ENCODE results near the gene FBXL14. TPM values are rescaled to one million over a fixed set of nuclear protein-coding genes. Genes with fewer than 3 reads are reported as not detected.
A peak's percentile ranks its signal among the peaks of the same experiment; 100 is the strongest.
"Not testable (repeated sequence)": the region's sequence is repeated elsewhere in the genome, so short reads cannot be mapped to it uniquely, and the experiment has no call there.

The FBXL14 gene
- total RNA-seq, 2 experiments from 2014 or later, result 27.5 to 28.9 TPM

DNA sequence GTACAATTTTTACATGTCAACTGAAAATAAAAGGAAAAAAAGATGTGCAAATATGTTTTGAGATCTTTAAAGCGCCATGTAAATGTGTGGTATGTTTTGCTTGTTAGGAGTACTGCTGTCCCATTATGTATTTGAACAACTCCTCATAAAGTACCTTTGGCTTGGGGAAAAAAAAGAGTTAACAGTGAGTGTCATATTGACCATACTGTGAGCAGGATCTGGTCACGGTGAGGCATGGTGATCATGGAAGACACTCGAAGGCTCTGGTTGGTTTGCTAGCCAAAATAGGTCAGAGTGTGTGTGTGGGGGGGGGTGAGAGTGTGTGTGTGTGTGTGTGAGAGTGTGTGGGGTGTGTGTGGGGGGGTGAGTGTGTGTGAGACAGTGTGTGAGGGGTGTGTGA is 10.1 kb upstream of the FBXL14 start:
- H3K27ac Mint-ChIP-seq, result no peak overlapping the region
- no peaks in the 10 kb centered on the region for H3K9me3 Mint-ChIP-seq (ENCODE audit: insufficient read depth)
- ATAC-seq (no peak), DNase-seq (no peak)
- H3K36me3 Mint-ChIP-seq (ENCODE audit: low read depth), result no peaks in the 10 kb centered on the region
- CTCF ChIA-PET, result interaction anchor here (0.6 to 5.2 kb wide), 20 partner anchors 8 to 496 kb away, joined by 3 to 56 read pairs (median 4); partner anchors contain the start of gene FBXL14
- H3K4me1 Mint-ChIP-seq (ENCODE audit: low read depth), result peaks cover 45% of the 10 kb centered on the region
- POLR2A ChIA-PET, result interaction anchor here (3.7 kb wide), 1 partner anchor 11 kb away, joined by 39 read pairs; the partner anchor contains the start of gene FBXL14
- no peak overlapping the region for H3K4me3 Mint-ChIP-seq
- H3K27me3 Mint-ChIP-seq (ENCODE audit: low read depth), result peaks cover 6% of the 10 kb centered on the region

DNA sequence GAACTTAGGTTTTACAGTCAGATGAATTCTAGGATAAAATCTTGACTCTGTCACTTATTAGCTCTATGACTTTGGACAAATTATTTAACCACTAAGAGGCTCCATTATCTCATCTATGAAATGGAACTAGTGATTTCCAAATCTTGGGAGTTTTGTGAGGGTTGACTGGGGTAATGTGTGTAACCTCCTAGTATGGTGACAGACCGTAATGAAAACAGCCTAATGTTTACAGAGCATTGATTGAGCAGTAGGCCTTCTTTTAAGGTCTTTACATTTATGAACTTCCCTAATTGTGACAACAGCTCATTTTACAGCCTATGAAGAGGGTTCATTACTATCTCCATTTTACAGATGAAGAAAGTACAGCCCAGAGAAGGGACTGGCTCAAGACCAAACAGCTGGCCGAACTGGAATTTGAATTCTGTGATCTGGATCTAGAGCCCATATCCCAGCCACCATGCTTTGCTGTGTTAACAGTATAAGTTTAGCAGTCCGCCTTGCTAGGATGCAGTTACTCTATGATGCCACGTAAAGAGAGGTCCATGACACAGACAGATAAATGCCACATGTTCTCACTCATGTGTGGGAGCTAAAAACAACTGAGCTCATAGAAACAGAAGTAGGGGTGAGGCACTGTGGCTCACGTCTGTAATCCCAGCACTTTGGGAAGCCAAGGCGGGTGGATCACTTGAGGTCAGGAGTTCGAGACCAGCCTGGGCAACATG is 9.1 kb upstream of the FBXL14 start:
- Mint-ChIP-seq H3K4me1 (ENCODE audit: low read depth) (peaks cover 44% of the 10 kb centered on the region), H3K27ac (peak overlapping the region; percentile 69), H3K27me3 (ENCODE audit: low read depth) (peaks cover 3% of the 10 kb centered on the region), H3K9me3 (ENCODE audit: insufficient read depth) (no peaks in the 10 kb centered on the region), H3K36me3 (ENCODE audit: low read depth) (no peaks in the 10 kb centered on the region), H3K4me3 (no peak overlapping the region)
- CTCF ChIA-PET, result interaction anchor here (1.0 to 5.2 kb wide), 7 partner anchors 9 to 654 kb away, joined by 3 to 56 read pairs (median 6); partner anchors contain the start of gene RAD52
- POLR2A ChIA-PET, result interaction anchor here (3.7 kb wide), 1 partner anchor 10 kb away, joined by 39 read pairs; the partner anchor contains the start of gene FBXL14
- ATAC-seq (no peak), DNase-seq (no peak)

DNA sequence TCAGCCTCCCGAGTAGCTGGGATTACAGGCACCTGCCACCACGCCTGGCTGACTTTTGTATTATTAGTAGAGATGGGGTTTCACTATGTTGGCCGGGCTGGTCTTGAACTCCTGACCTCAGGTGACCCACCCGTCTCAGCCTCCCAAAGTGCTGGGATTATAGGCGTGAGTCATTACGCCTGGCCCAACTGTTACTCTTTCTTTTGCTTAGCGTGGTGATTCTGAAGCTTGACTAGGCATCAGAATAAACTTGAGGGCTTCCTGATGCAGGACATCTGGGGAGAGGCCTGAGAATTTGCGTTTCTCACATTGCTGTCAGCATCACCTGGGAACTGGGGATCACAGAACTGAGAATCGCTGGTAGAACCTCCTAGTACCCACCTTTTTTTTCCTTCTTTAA is 8.3 kb upstream of the FBXL14 start:
- H3K4me1 Mint-ChIP-seq (ENCODE audit: low read depth), result peaks cover 39% of the 10 kb centered on the region
- peak overlapping the region; percentile 90 for H3K27ac Mint-ChIP-seq
- H3K4me3 Mint-ChIP-seq; H3K36me3 Mint-ChIP-seq (ENCODE audit: low read depth); H3K27me3 Mint-ChIP-seq (ENCODE audit: low read depth); ATAC-seq; DNase-seq; H3K9me3 Mint-ChIP-seq (ENCODE audit: insufficient read depth): not testable (repeated sequence)
- ChIA-PET POLR2A (interaction anchor here (0.9 to 3.7 kb wide), 2 partner anchors 9 to 52 kb away, joined by 4 to 39 read pairs; partner anchors contain the start of gene FBXL14), CTCF (interaction anchor here (1.0 to 5.2 kb wide), 9 partner anchors 9 to 653 kb away, joined by 3 to 56 read pairs (median 6); partner anchors contain the start of gene RAD52)

DNA sequence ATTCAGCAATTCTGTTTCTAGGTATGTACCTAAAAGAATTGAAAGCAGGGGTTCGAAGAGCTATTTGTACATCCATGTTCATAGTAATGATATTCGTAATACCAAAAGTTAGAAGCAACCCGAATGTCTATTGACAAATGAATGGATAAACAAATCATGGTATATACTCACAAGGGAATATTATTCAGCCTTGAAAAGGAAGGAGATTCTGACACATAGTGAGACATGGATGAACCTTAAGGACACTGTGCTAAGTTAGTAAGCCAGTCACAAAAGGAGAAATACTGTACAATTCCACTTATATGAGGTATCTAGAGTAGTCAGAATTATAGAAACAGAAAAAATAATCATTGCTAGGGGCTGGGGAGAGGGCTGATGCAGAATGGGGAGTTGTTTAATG is 4.4 kb upstream of the FBXL14 start:
- no peak overlapping the region for H3K4me3 Mint-ChIP-seq
- no peak for DNase-seq
- ChIA-PET POLR2A (no interaction called here), CTCF (interaction anchor here (1.0 kb wide), 1 partner anchor 15 kb away, joined by 6 read pairs; no protein-coding TSS in a partner anchor)
- H3K27me3 Mint-ChIP-seq (ENCODE audit: low read depth), result no peaks in the 10 kb centered on the region
- peaks cover 2% of the 10 kb centered on the region for H3K36me3 Mint-ChIP-seq (ENCODE audit: low read depth)
- no peak for ATAC-seq
- peaks cover 33% of the 10 kb centered on the region for H3K4me1 Mint-ChIP-seq (ENCODE audit: low read depth)
- no peak overlapping the region for H3K27ac Mint-ChIP-seq
- no peaks in the 10 kb centered on the region for H3K9me3 Mint-ChIP-seq (ENCODE audit: insufficient read depth)

DNA sequence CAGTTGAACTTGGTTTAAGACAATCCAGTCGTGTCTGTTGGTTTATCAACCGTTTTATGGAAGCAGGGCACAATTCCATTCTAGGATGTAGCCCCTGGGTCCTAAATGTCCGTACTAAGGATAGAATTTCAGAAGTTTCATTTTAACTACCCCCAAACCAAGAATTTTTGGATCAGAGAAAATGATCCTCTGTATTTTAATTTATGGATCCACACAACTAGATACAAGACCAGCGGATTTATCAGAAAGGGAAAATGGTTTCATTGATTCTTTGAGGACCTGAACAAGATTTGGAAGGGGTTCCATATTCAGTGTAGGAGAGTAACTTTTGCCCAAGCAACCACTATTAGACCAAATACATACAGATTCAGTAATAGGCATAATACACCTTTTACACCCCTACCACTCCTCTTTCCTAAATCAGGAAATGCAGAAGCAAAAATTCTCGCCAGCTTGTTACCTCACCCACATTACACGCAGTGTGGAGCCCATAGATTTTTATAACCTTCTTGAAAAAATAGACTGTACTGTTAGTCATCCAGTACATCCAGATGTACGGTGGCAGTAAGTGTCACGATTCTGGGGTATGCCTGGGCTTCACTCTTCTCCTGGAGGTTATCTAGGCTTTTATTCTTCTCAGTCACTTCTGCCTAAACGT is 1.4 kb upstream of the FBXL14 start:
- H3K27ac Mint-ChIP-seq, result peak overlapping the region; percentile 98
- ChIA-PET POLR2A (no interaction called here), CTCF (no interaction called here)
- ATAC-seq (no peak), DNase-seq (no peak)
- H3K36me3 Mint-ChIP-seq (ENCODE audit: low read depth), result peaks cover 27% of the 10 kb centered on the region
- H3K9me3 Mint-ChIP-seq (ENCODE audit: insufficient read depth), result no peaks in the 10 kb centered on the region
- H3K4me3 Mint-ChIP-seq, result peak overlapping the region; percentile 95
- no peaks in the 10 kb centered on the region for H3K27me3 Mint-ChIP-seq (ENCODE audit: low read depth)
- H3K4me1 Mint-ChIP-seq (ENCODE audit: low read depth), result peaks cover 33% of the 10 kb centered on the region

DNA sequence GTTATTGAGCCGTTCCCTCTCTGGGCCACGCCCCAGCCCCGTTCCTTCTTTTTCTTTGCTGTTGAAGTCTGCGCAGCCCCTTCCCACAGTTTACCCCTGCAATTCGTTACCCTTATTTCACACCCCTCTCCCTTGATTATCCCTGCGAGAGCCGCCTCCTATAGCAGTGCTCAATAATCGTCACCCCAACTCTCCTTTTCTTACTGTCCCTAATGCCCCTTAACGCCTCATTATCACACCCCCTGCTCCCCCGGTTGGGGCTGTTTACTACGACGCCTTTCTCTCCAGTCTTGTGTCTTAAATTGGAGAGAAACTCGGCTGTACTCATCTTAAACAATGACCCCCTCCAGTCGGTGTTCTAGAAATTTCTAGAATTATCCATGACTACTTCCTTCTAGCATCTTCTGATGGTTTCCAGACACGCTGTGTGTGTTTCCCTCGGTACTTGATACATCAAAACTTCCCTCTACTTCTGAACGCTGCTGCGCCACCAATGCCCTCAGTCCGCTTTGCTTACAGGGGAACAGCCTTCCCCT is 713 bp upstream of the FBXL14 start:
- no peaks in the 10 kb centered on the region for H3K27me3 Mint-ChIP-seq (ENCODE audit: low read depth)
- POLR2A ChIA-PET, result interaction anchor here (0.6 to 2.9 kb wide), 2 partner anchors 8 to 12 kb away, joined by 3 to 39 read pairs; no protein-coding TSS in a partner anchor
- CTCF ChIA-PET, result interaction anchor here (1.0 kb wide), 1 partner anchor 10 kb away, joined by 3 read pairs; no protein-coding TSS in a partner anchor
- DNase-seq (no peak), ATAC-seq (peak; percentile 2)
- H3K4me3 Mint-ChIP-seq, result peak overlapping the region; percentile 95
- peaks cover 33% of the 10 kb centered on the region for H3K36me3 Mint-ChIP-seq (ENCODE audit: low read depth)
- peak overlapping the region; percentile 98 for H3K27ac Mint-ChIP-seq
- H3K9me3 Mint-ChIP-seq (ENCODE audit: insufficient read depth), result no peaks in the 10 kb centered on the region
- peaks cover 38% of the 10 kb centered on the region for H3K4me1 Mint-ChIP-seq (ENCODE audit: low read depth)

DNA sequence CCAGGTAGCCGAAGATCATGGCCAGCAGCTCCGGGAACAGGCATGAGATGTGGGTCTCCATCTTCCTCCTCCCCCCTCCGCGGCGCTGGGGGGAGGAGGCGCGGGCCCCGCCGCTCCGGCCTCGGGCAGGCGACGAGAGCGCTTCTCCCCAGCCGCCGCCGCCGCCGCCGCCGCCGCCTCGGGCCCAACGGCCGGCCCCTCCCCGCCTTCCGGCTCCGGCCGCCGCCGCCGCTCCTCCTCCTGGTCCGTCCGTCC is 448 bp downstream of the FBXL14 start:
- Mint-ChIP-seq H3K4me3 (peak overlapping the region; percentile 95), H3K9me3 (ENCODE audit: insufficient read depth) (no peaks in the 10 kb centered on the region), H3K27me3 (ENCODE audit: low read depth) (no peaks in the 10 kb centered on the region), H3K4me1 (ENCODE audit: low read depth) (peaks cover 46% of the 10 kb centered on the region), H3K27ac (peak overlapping the region; percentile 94), H3K36me3 (ENCODE audit: low read depth) (peaks cover 41% of the 10 kb centered on the region)
- DNase-seq (no peak), ATAC-seq (no peak)
- ChIA-PET CTCF (interaction anchor here (1.4 to 3.1 kb wide), 6 partner anchors 8 to 476 kb away, joined by 3 to 48 read pairs (median 24); no protein-coding TSS in a partner anchor), POLR2A (interaction anchor here (1.1 to 2.9 kb wide), 4 partner anchors 9 to 602 kb away, joined by 3 to 39 read pairs (median 5); no protein-coding TSS in a partner anchor)

DNA sequence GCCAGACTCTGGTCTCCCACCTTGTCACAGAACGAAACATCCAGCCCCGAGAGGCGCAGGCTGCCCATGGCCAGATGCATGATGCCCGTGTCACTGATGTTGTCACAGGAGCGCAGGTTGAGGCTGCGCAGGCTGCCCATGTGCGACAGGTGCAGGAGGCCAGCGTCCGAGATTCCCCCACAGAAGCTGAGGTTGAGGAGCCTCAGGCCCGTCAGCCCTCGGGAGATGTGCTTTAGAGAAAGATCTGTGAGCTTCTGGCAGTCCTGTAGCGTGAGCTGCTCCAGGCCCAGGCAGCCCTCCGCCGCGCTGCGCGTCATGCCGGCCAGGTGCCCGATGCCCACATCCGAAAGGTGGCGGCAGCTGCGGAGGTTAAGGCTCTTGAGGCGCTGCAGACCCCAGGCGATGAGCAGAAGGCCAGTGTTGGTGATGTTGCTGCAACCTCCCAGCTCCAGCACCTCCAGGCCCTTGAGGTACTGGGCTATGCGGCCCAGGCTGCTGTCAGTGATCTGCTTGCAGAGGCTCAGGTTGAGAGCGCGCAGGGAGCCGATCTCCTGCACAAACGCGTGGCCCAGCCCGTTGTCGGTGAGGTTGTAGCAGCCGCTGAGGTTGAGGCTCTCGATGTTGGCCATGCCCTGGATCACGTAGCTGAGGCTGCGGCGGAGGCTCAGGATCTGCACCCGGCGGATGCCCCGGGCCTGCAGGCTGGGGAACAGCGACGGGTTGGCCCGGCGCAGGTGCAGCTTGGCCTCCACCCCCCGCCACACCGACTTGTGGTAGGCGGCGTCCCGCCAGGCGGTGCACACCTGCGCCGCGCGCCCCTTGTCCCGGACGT is 991 bp downstream of the FBXL14 start:
- Mint-ChIP-seq H3K9me3 (ENCODE audit: insufficient read depth) (no peaks in the 10 kb centered on the region), H3K36me3 (ENCODE audit: low read depth) (peaks cover 45% of the 10 kb centered on the region), H3K27ac (peak overlapping the region; percentile 94), H3K4me1 (ENCODE audit: low read depth) (peaks cover 52% of the 10 kb centered on the region), H3K27me3 (ENCODE audit: low read depth) (no peaks in the 10 kb centered on the region), H3K4me3 (peak overlapping the region; percentile 95)
- ChIA-PET POLR2A (interaction anchor here (0.5 to 2.9 kb wide), 8 partner anchors 9 to 1204 kb away, joined by 3 to 39 read pairs (median 3); partner anchors contain the start of gene KDM5A), CTCF (interaction anchor here (1.4 to 3.1 kb wide), 7 partner anchors 9 to 476 kb away, joined by 3 to 48 read pairs (median 17); no protein-coding TSS in a partner anchor)
- ATAC-seq (peak; percentile 25), DNase-seq (peak; percentile 72)

DNA sequence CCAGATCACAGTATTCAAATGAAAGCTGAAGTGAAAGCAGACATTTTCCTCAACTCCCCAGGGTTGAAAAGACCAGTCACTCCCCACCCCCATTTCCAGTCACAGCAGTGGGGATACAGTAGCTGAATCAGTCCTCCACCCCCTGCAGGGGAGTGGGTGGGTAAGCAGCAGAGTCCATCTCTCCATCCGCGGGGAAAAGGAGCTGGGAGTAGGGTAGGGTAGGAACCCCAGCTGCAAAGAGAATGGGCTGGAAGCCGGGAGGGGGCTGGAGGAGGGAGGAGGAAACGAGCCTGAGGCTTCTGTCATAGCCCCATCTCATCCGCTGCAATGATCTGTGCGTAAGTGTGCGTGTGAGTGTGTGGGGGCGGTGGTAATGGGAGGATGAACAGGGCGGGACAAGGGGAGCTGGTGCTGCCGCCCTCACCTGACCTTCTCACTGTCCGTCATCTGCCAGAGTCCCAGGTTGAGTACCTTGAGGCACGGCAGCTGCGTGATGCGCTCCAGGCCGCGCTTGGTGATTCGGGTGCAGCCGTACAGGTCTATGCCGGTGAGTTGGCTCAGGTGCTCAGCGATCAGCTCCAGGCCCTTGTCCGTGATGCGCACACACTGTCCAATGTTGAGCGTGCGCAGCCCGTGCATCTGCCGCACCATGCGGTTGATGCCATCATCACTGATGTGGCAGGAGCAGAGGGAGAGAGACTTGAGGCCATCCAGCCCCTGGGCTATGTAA is 1.8 kb downstream of the FBXL14 start:
- Mint-ChIP-seq H3K4me1 (ENCODE audit: low read depth) (peaks cover 59% of the 10 kb centered on the region), H3K9me3 (ENCODE audit: insufficient read depth) (no peaks in the 10 kb centered on the region), H3K36me3 (ENCODE audit: low read depth) (peaks cover 47% of the 10 kb centered on the region), H3K27me3 (ENCODE audit: low read depth) (no peaks in the 10 kb centered on the region), H3K4me3 (peak overlapping the region; percentile 95), H3K27ac (peak overlapping the region; percentile 94)
- ATAC-seq, result peak; percentile 30
- CTCF ChIA-PET, result interaction anchor here (0.8 to 3.1 kb wide), 8 partner anchors 9 to 841 kb away, joined by 3 to 48 read pairs (median 12); partner anchors contain the start of gene RAD52
- peak; percentile 84 for DNase-seq
- POLR2A ChIA-PET, result interaction anchor here (0.7 to 2.9 kb wide), 6 partner anchors 10 to 1204 kb away, joined by 3 to 39 read pairs (median 3); partner anchors contain the start of gene KDM5A

DNA sequence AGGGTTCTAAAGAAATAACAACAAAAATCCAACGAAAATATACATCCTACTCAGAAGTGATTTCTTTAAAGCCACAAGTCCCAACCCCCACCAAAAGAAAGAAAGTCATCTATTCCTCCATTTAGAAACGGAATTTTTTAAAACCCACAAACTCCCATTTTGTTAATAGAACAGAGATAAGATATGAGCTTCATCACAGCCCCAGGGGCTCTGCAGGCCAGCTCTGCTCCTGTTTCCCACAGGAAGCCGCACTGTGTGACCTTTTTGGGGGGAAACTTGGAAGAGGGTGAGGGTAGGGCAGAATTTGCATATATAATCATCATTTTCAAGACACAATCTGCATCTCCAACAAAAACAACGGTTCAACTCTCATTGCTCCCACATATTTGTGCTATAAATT is 2.8 kb downstream of the FBXL14 start:
- H3K36me3 Mint-ChIP-seq (ENCODE audit: low read depth), result peaks cover 50% of the 10 kb centered on the region
- H3K27me3 Mint-ChIP-seq (ENCODE audit: low read depth), result no peaks in the 10 kb centered on the region
- POLR2A ChIA-PET, result interaction anchor here (0.6 kb wide), 1 partner anchor 867 kb away, joined by 3 read pairs; no protein-coding TSS in a partner anchor
- CTCF ChIA-PET, result interaction anchor here (1.0 to 3.1 kb wide), 6 partner anchors 8 to 840 kb away, joined by 3 to 48 read pairs (median 24); no protein-coding TSS in a partner anchor
- ATAC-seq, result no peak
- no peaks in the 10 kb centered on the region for H3K9me3 Mint-ChIP-seq (ENCODE audit: insufficient read depth)
- H3K4me1 Mint-ChIP-seq (ENCODE audit: low read depth), result peaks cover 61% of the 10 kb centered on the region
- peak overlapping the region; percentile 67 for H3K27ac Mint-ChIP-seq
- H3K4me3 Mint-ChIP-seq, result peak overlapping the region; percentile 95
- no peak for DNase-seq

Measured in activated CD8-positive, alpha-beta T cell treated with anti-CD3 and anti-CD28 coated beads, Interleukin-2, amount 10 ng/mL, durations not matched to agents 7 days and 5 days (primary cell).